ENCODE data around the gene AIFM3. TPM values are rescaled to one million over a fixed set of nuclear protein-coding genes. Genes with fewer than 3 reads are reported as not detected.
A peak's percentile ranks its signal among the peaks of the same experiment; 100 is the strongest.

The AIFM3 gene
- total RNA-seq, 1 donor from 2014 or later = 2.6 TPM

DNA sequence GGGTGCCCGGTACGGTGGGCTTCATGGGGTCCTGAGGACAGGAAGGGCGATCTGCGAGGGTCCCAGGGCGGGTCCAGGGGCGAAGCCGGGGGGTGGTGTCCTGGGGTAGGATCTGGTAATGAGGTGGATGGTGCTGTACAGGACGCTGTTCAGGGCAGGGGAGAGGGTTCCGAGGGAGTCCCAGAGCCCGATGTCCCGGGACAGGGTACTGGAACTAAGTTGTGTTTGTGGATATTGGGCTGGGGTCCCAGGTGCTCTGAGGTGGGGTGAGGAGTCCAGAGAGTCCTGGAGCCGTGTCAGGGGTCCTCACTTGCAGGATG is 15.5 kb downstream of the AIFM3 start:
- H3K4me3 Mint-ChIP-seq = peak overlapping the region; percentile 99
- peaks cover 3% of the 10 kb centered on the region for H3K27me3 Mint-ChIP-seq
- H3K4me1 Mint-ChIP-seq (ENCODE audit: unreplicated experiment) = peaks cover 18% of the 10 kb centered on the region
- no peaks in the 10 kb centered on the region for H3K9me3 Mint-ChIP-seq
- no peak for DNase-seq (ENCODE audit: extremely low spot score, unreplicated experiment)
- H3K36me3 Mint-ChIP-seq = peaks cover 10% of the 10 kb centered on the region
- TF ChIP-seq, protein P1, sequence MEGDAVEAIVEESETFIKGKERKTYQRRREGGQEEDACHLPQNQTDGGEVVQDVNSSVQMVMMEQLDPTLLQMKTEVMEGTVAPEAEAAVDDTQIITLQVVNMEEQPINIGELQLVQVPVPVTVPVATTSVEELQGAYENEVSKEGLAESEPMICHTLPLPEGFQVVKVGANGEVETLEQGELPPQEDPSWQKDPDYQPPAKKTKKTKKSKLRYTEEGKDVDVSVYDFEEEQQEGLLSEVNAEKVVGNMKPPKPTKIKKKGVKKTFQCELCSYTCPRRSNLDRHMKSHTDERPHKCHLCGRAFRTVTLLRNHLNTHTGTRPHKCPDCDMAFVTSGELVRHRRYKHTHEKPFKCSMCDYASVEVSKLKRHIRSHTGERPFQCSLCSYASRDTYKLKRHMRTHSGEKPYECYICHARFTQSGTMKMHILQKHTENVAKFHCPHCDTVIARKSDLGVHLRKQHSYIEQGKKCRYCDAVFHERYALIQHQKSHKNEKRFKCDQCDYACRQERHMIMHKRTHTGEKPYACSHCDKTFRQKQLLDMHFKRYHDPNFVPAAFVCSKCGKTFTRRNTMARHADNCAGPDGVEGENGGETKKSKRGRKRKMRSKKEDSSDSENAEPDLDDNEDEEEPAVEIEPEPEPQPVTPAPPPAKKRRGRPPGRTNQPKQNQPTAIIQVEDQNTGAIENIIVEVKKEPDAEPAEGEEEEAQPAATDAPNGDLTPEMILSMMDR (conservative IDR thresholded peaks at IDR 0.05) = no peak
- peak overlapping the region; percentile 82 for H3K27ac Mint-ChIP-seq

DNA sequence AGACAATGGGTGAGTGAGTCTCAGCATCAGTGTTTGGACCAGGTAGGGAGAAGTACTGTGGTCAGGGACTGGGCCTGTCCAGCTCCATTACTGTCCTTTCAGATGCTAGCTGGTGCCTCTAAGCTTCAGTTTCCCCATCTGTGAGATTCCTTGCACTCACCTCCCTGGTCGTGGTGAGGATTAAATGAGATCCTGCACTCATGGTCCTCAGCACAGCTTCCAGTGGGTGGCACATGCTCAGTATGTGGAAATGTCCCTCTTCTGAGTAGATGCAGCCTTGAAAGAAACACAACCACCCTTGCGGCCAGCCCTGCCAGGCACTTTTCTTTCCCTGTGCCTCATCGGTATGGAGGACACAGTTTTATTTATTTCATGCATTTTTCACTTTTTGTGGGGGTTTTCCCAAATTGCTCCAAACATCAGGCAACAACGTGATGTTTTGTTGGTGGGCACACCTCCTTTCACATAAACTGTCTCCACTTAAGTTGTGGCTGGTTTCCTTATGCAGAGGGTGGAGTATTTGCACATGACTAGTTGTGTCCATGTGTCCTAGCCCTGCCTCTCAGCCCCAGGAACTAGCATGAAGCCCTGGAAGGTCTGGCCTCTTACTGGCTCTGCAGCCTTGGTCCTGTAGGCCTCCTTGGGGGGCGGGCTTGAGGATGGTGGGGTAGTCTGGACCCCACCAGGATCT is 16.2 kb downstream of the AIFM3 start:
- H3K27ac Mint-ChIP-seq = no peak overlapping the region
- peaks cover 3% of the 10 kb centered on the region for H3K27me3 Mint-ChIP-seq
- H3K4me3 Mint-ChIP-seq = peak overlapping the region; percentile 99
- TF ChIP-seq, protein P1 (conservative IDR thresholded peaks at IDR 0.05) = no peak
- DNase-seq (ENCODE audit: extremely low spot score, unreplicated experiment) = no peak
- peaks cover 18% of the 10 kb centered on the region for H3K4me1 Mint-ChIP-seq (ENCODE audit: unreplicated experiment)
- H3K9me3 Mint-ChIP-seq = no peaks in the 10 kb centered on the region
- peaks cover 10% of the 10 kb centered on the region for H3K36me3 Mint-ChIP-seq

DNA sequence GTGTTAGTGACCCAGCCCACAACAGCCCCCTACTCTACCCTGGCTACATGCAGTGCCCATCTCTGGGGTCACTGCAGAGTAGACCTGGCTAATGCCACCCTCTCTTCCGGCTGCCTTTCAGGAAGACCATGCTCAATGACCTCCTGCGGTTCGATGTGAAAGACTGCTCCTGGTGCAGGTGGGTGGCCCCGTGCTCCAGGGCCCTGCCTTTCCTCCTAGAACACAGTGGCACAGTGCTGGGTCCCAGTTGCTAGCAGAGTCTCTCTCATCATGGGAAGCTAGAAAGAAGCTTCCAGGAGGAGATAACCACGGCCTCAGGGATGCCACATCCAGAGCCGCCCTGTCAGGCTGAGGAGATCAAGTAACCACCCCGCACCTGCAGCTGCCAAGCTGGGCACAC is 18.7 kb downstream of the AIFM3 start:
- H3K27ac Mint-ChIP-seq = no peak overlapping the region
- H3K4me1 Mint-ChIP-seq (ENCODE audit: unreplicated experiment) = peaks cover 9% of the 10 kb centered on the region
- no peak overlapping the region for H3K4me3 Mint-ChIP-seq
- TF ChIP-seq, protein P1 (conservative IDR thresholded peaks at IDR 0.05) = no peak
- H3K27me3 Mint-ChIP-seq = no peaks in the 10 kb centered on the region
- no peaks in the 10 kb centered on the region for H3K9me3 Mint-ChIP-seq
- H3K36me3 Mint-ChIP-seq = peaks cover 10% of the 10 kb centered on the region
- DNase-seq (ENCODE audit: extremely low spot score, unreplicated experiment) = no peak

DNA sequence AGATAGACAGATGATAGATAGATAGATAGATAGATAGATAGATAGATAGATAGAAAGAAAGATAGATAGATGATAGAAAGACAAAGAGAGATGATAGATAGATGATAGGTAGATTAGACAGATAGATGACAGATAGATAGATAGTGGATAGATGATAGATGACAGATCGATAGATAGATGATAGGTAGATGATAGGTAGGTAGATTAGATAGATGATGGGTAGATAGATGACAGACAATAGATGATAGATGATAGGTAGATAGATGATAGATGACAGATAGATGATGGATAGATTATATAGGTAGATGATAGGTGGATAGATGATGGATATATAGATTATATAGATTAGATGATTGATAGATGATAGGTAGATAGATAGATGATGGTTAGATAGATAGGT is 19.3 kb downstream of the AIFM3 start:
- Mint-ChIP-seq H3K9me3 (no peaks in the 10 kb centered on the region), H3K4me1 (ENCODE audit: unreplicated experiment) (peaks cover 7% of the 10 kb centered on the region), H3K4me3 (no peak overlapping the region), H3K27ac (no peak overlapping the region), H3K36me3 (peaks cover 10% of the 10 kb centered on the region), H3K27me3 (no peaks in the 10 kb centered on the region)
- TF ChIP-seq, protein P1 (conservative IDR thresholded peaks at IDR 0.05) = no peak
- DNase-seq (ENCODE audit: extremely low spot score, unreplicated experiment) = no peak

DNA sequence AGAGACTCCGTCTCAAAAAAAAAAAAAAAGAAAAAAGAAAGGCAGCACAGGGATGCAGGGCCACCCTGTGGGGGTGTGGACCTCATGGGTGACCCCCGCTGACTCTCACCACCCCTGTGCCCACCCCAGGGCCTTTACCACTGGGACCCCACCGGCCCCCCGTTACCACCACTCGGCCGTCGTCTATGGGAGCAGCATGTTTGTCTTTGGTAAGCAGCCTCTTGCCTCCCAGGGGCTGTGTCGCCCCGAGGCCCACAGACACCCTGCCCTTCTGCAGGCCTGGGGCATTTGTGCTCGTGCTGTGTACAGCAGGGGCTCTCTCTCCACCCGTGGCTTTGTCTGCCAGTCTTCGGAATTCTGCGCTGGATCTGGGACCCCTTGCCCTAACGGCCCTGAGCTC is 20.3 kb downstream of the AIFM3 start:
- no peaks in the 10 kb centered on the region for H3K27me3 Mint-ChIP-seq
- H3K9me3 Mint-ChIP-seq = no peaks in the 10 kb centered on the region
- H3K4me1 Mint-ChIP-seq (ENCODE audit: unreplicated experiment) = peaks cover 5% of the 10 kb centered on the region
- DNase-seq (ENCODE audit: extremely low spot score, unreplicated experiment) = no peak
- H3K4me3 Mint-ChIP-seq = no peak overlapping the region
- H3K27ac Mint-ChIP-seq = no peak overlapping the region
- TF ChIP-seq, protein P1 (conservative IDR thresholded peaks at IDR 0.05) = no peak
- H3K36me3 Mint-ChIP-seq = peaks cover 10% of the 10 kb centered on the region

All from type B pancreatic cell (in vitro differentiated cells).